ENCODE measurements around the gene HSH2D.

The HSH2D gene

GRCh38 chr19:16121141-16121540 lies 22.3 kb upstream of the HSH2D start:
- no peak for DNase-seq (ENCODE audit: low spot score)

- DNase-seq (ENCODE audit: low spot score), result no peak
Measured at GRCh38 chr19:16121967-16122366, 21.5 kb upstream of the HSH2D start.

- no peak for DNase-seq (ENCODE audit: low spot score)
Measured at GRCh38 chr19:16124953-16125352, 18.5 kb upstream of the HSH2D start.

- no peak for DNase-seq (ENCODE audit: low spot score)
Measured at GRCh38 chr19:16125737-16126495, 17.6 kb upstream of the HSH2D start.

GRCh38 chr19:16127080-16127479 lies 16.4 kb upstream of the HSH2D start:
- DNase-seq (ENCODE audit: low spot score), result no peak

GRCh38 chr19:16127776-16128371 lies 15.6 kb upstream of the HSH2D start:
- no peak for DNase-seq (ENCODE audit: low spot score)

GRCh38 chr19:16131648-16132047 lies 11.8 kb upstream of the HSH2D start:
- no peak for DNase-seq (ENCODE audit: low spot score)

- no peak for DNase-seq (ENCODE audit: low spot score)
Measured at GRCh38 chr19:16133818-16134217, 9.7 kb upstream of the HSH2D start.

- no peak for DNase-seq (ENCODE audit: low spot score)
Measured at GRCh38 chr19:16134510-16134909, 9.0 kb upstream of the HSH2D start.

- no peak for DNase-seq (ENCODE audit: low spot score)
Measured at GRCh38 chr19:16135430-16136127, 7.9 kb upstream of the HSH2D start.

GRCh38 chr19:16136185-16136999 lies 7.1 kb upstream of the HSH2D start:
- DNase-seq (ENCODE audit: low spot score), result no peak

- DNase-seq (ENCODE audit: low spot score), result no peak
Measured at GRCh38 chr19:16139752-16140151, 3.7 kb upstream of the HSH2D start.

GRCh38 chr19:16141043-16141442 lies 2.4 kb upstream of the HSH2D start:
- no peak for DNase-seq (ENCODE audit: low spot score)

GRCh38 chr19:16142032-16142580 lies 1.4 kb upstream of the HSH2D start:
- no peak for DNase-seq (ENCODE audit: low spot score)

- DNase-seq (ENCODE audit: low spot score), result no peak
Measured at GRCh38 chr19:16144216-16144581, 714 bp downstream of the HSH2D start.

- no peak for DNase-seq (ENCODE audit: low spot score)
Measured at GRCh38 chr19:16146112-16146511, 2.6 kb downstream of the HSH2D start.

GRCh38 chr19:16148443-16149229 lies 5.2 kb downstream of the HSH2D start:
- DNase-seq (ENCODE audit: low spot score), result no peak

- no peak for DNase-seq (ENCODE audit: low spot score)
Measured at GRCh38 chr19:16153582-16154336, 10.3 kb downstream of the HSH2D start.

- no peak for DNase-seq (ENCODE audit: low spot score)
Measured at GRCh38 chr19:16154557-16154956, 11.1 kb downstream of the HSH2D start.

GRCh38 chr19:16155128-16155527 lies 11.6 kb downstream of the HSH2D start:
- DNase-seq (ENCODE audit: low spot score), result no peak

GRCh38 chr19:16156904-16157303 lies 13.4 kb downstream of the HSH2D start:
- no peak for DNase-seq (ENCODE audit: low spot score)

All from kidney capillary endothelial cell (primary cell).